SK-N-SH treated with all-trans-retinoic acid at 6 μM for 48 hours (cell line): ENCODE data around the gene CHMP6.

Experiments used
- ATAC-seq: fragments of 200-7000 bp; cut with Tn5 transposase; 3 replicates; pipeline ENCODE4 v1.9.1; 2020; ENCODE audit warnings: mild to moderate bottlenecking, moderate library complexity
- ARNTL ChIP-seq: fragments of 450-650 bp; formaldehyde crosslinking; IDR thresholded peaks from 2 replicates; pipeline ENCODE4 v1.5.0; 2020; ENCODE audit warnings: low read depth, mild to moderate bottlenecking, moderate library complexity, borderline replicate concordance
- BACH2 ChIP-seq: fragments of 250-450 bp; sonication (Bioruptor Pico); IDR thresholded peaks from 2 replicates; pipeline ENCODE4 v1.9.0; 2021; ENCODE audit warnings: mild to moderate bottlenecking, borderline replicate concordance
- CREB5 ChIP-seq: fragments of 250-450 bp; sonication (Bioruptor Pico); IDR thresholded peaks from 2 replicates; pipeline ENCODE4 v1.5.1; 2020; ENCODE audit warnings: low read depth, mild to moderate bottlenecking, moderate library complexity
- CSDC2 ChIP-seq: fragments of 250-450 bp; sonication (Bioruptor Pico); IDR thresholded peaks from 2 replicates; pipeline ENCODE4 v1.5.0; 2020; ENCODE audit warnings: mild to moderate bottlenecking, moderate library complexity
- CSRNP3 ChIP-seq: fragments of 250-450 bp; sonication (Bioruptor Pico); IDR thresholded peaks from 2 replicates; pipeline ENCODE4 v1.5.1; 2021; ENCODE audit warnings: mild to moderate bottlenecking, moderate library complexity
- ESRRG ChIP-seq: fragments of 250-450 bp; sonication (Bioruptor Pico); IDR thresholded peaks from 2 replicates; pipeline ENCODE4 v1.6.1; 2021; ENCODE audit warnings: mild to moderate bottlenecking
- GLIS3 ChIP-seq: fragments of 250-450 bp; sonication (Bioruptor Pico); IDR thresholded peaks from 2 replicates; pipeline ENCODE4 v1.5.0; 2020; ENCODE audit warnings: mild to moderate bottlenecking, moderate library complexity
- ISL1 ChIP-seq: fragments of 250-450 bp; sonication (Bioruptor Pico); IDR thresholded peaks from 2 replicates; pipeline ENCODE4 v2.1.2; 2022; ENCODE audit warnings: mild to moderate bottlenecking, moderate library complexity
- OSR1 ChIP-seq: fragments of 250-450 bp; sonication (Bioruptor Pico); IDR thresholded peaks from 2 replicates; pipeline ENCODE4 v1.8.0; 2022; ENCODE audit warnings: moderate library complexity, mild to moderate bottlenecking, inconsistent platforms
- POU6F1 ChIP-seq: fragments of 250-450 bp; sonication (Bioruptor Pico); IDR thresholded peaks from 2 replicates; pipeline ENCODE4 v1.8.0; 2021; ENCODE audit warnings: low read depth, mild to moderate bottlenecking, moderate library complexity, borderline replicate concordance
- PPARA ChIP-seq: fragments of 250-450 bp; sonication (Bioruptor Pico); IDR thresholded peaks from 2 replicates; pipeline ENCODE4 v1.5.0; 2020; ENCODE audit warnings: mild to moderate bottlenecking, borderline replicate concordance
- RARB ChIP-seq: fragments of 250-450 bp; sonication (Bioruptor Pico); IDR thresholded peaks from 2 replicates; pipeline ENCODE4 v1.8.0; 2021; ENCODE audit warnings: mild to moderate bottlenecking, moderate library complexity
- SNAI2 ChIP-seq: fragments of 250-450 bp; sonication (Bioruptor Pico); IDR thresholded peaks from 2 replicates; pipeline ENCODE4 v1.5.0; 2020; ENCODE audit warnings: mild to moderate bottlenecking, moderate library complexity
- TOX ChIP-seq: fragments of 250-450 bp; sonication (Bioruptor Pico); IDR thresholded peaks from 2 replicates; pipeline ENCODE4 v1.8.0; 2021; ENCODE audit warnings: mild to moderate bottlenecking, moderate library complexity, borderline replicate concordance
- TSHZ2 ChIP-seq: fragments of 250-450 bp; sonication (Bioruptor Pico); IDR thresholded peaks from 2 replicates; pipeline ENCODE4 v1.5.0; 2020; ENCODE audit warnings: mild to moderate bottlenecking, moderate library complexity
- ZC3H10 ChIP-seq: fragments of 250-450 bp; sonication (Bioruptor Pico); IDR thresholded peaks from 2 replicates; pipeline ENCODE4 v1.5.1; 2021; ENCODE audit warnings: mild to moderate bottlenecking, moderate library complexity
- ZFP3 ChIP-seq: fragments of 250-450 bp; sonication (Bioruptor Pico); IDR thresholded peaks from 2 replicates; pipeline ENCODE4 v1.5.0; 2020; ENCODE audit warnings: mild to moderate bottlenecking, moderate library complexity
- ZFP30 ChIP-seq: fragments of 450-650 bp; formaldehyde crosslinking; IDR thresholded peaks from 2 replicates; pipeline ENCODE4 v1.5.0; 2022; ENCODE audit warnings: mild to moderate bottlenecking, moderate library complexity
- ZNF565 ChIP-seq: fragments of 450-650 bp; formaldehyde crosslinking; conservative IDR thresholded peaks from 2 replicates; pipeline ENCODE4 v1.5.0; 2020; ENCODE audit warnings: low read depth, mild to moderate bottlenecking, moderate library complexity
- ZNF8 ChIP-seq: fragments of 450-650 bp; formaldehyde crosslinking; IDR thresholded peaks from 2 replicates; pipeline ENCODE4 v1.5.0; 2020; ENCODE audit warnings: mild to moderate bottlenecking, moderate library complexity

The CHMP6 gene

GRCh38 chr17:80998118-80998747, 6.6 kb downstream of the CHMP6 start (continued):
- TF ChIP-seq TSHZ2 (CRISPR knock-in tag), result no peak
- TF ChIP-seq ZNF8 (CRISPR knock-in tag), result no peak
- TF ChIP-seq POU6F1, result no peak
- no peak for TF ChIP-seq ZFP30 (CRISPR knock-in tag)
- TF ChIP-seq GLIS3 (CRISPR knock-in tag), result no peak
- no peak for TF ChIP-seq ISL1
- no peak for TF ChIP-seq PPARA (CRISPR knock-in tag)
- TF ChIP-seq CSDC2, result no peak
- TF ChIP-seq RARB (CRISPR knock-in tag), result no peak
- TF ChIP-seq ESRRG (CRISPR knock-in tag), result no peak
- TF ChIP-seq CREB5 (CRISPR knock-in tag), result no peak
- no peak for TF ChIP-seq OSR1 (CRISPR knock-in tag)
- TF ChIP-seq ZC3H10 (CRISPR knock-in tag), result no peak
- TF ChIP-seq SNAI2 (CRISPR knock-in tag), result no peak

GRCh38 chr17:80998748-80999535, 7.3 kb downstream of the CHMP6 start:
- ATAC-seq, result no peak
- no peak for TF ChIP-seq BACH2 (CRISPR knock-in tag)
- no peak for TF ChIP-seq OSR1 (CRISPR knock-in tag)
- TF ChIP-seq ISL1, result no peak
- no peak for TF ChIP-seq PPARA (CRISPR knock-in tag)
- no peak for TF ChIP-seq POU6F1
- TF ChIP-seq ESRRG (CRISPR knock-in tag), result no peak
- TF ChIP-seq CSRNP3 (CRISPR knock-in tag), result no peak
- TF ChIP-seq ZC3H10 (CRISPR knock-in tag), result no peak
- no peak for TF ChIP-seq CSDC2
- no peak for TF ChIP-seq ZFP3 (CRISPR knock-in tag)
- no peak for TF ChIP-seq RARB (CRISPR knock-in tag)
- TF ChIP-seq ARNTL, result no peak
- no peak for TF ChIP-seq ZNF565

- no peak for ATAC-seq
- TF ChIP-seq ZNF565, result no peak
- no peak for TF ChIP-seq TOX
- TF ChIP-seq ZFP3 (CRISPR knock-in tag), result no peak
- TF ChIP-seq ZFP30 (CRISPR knock-in tag), result no peak
- no peak for TF ChIP-seq OSR1 (CRISPR knock-in tag)
- TF ChIP-seq CREB5 (CRISPR knock-in tag), result no peak
Measured at GRCh38 chr17:80999536-81000333, 8.1 kb downstream of the CHMP6 start.
